Peyer's patch (tissue), 4 donors: ENCODE results near the gene FAM50A.

Experiments
- CTCF ChIP-seq, 6 experiments: fragments of 450-650 bp in 4 of 6; fragments of 200-600 bp in 2 of 6; sonication (generic) in 1 of 6; IDR thresholded peaks; one replicate each; pipeline ENCODE4 v1.5.1; 2017 to 2019; ENCODE audit warnings: antibody characterized with exemption in 6 of 6, mild to moderate bottlenecking in 3 of 6, moderate library complexity in 1 of 6
- POLR2A ChIP-seq, 2 donors: fragments of 450-650 bp; IDR thresholded peaks; one replicate each; pipeline ENCODE4 v1.5.1; 2017; ENCODE audit warnings: antibody characterized with exemption in 2 of 2, mild to moderate bottlenecking in 2 of 2, moderate library complexity in 2 of 2

- no peak for TF ChIP-seq CTCF (IDR thresholded peaks at IDR 0.05)
- TF ChIP-seq POLR2A (IDR thresholded peaks at IDR 0.05), result no peak
Observed at GRCh38 chrX:154417157-154417556, 26.8 kb upstream of the FAM50A start.
